GM21723 (cell line): ENCODE data around the gene CILP2.
A peak's percentile ranks its signal among the peaks of the same experiment; 100 is the strongest.

Source experiments
- ATAC-seq: cut with Tn5 transposase; IDR thresholded peaks from one replicate; pipeline ENCODE4 v1.9.1; 2021; ENCODE audit warnings: mild to moderate bottlenecking, moderate library complexity; ENCODE audit not compliant: unreplicated experiment

Gene CILP2

GRCh38 chr19:19538061-19538784 lies at the start of gene CILP2:
Gene CILP2, plus strand, starts transcription at chr19:19538265. Its CDS starts 85 bp downstream, at chr19:19538350.
- ATAC-seq, result no peak

GRCh38 chr19:19488875-19489690 lies 49.0 kb upstream of the CILP2 start:
- ATAC-seq, result peak; percentile 53

GRCh38 chr19:19489804-19490204 lies 48.3 kb upstream of the CILP2 start:
- no peak for ATAC-seq

- no peak for ATAC-seq
Measured at GRCh38 chr19:19490214-19490968, 47.7 kb upstream of the CILP2 start.

- no peak for ATAC-seq
Measured at GRCh38 chr19:19491321-19492025, 46.6 kb upstream of the CILP2 start.

GRCh38 chr19:19492026-19492610 lies 45.9 kb upstream of the CILP2 start:
- no peak for ATAC-seq

GRCh38 chr19:19493841-19494546 lies 44.1 kb upstream of the CILP2 start:
- ATAC-seq, result no peak

GRCh38 chr19:19495614-19496603 lies 42.2 kb upstream of the CILP2 start:
- no peak for ATAC-seq

- no peak for ATAC-seq
Measured at GRCh38 chr19:19498255-19498991, 39.6 kb upstream of the CILP2 start.

GRCh38 chr19:19499272-19499995 lies 38.6 kb upstream of the CILP2 start:
- ATAC-seq, result no peak

- no peak for ATAC-seq
Measured at GRCh38 chr19:19500975-19501644, 37.0 kb upstream of the CILP2 start.

GRCh38 chr19:19501798-19502197 lies 36.3 kb upstream of the CILP2 start:
- ATAC-seq, result no peak

GRCh38 chr19:19502281-19502680 lies 35.8 kb upstream of the CILP2 start:
- ATAC-seq, result no peak

- no peak for ATAC-seq
Measured at GRCh38 chr19:19502808-19503602, 35.1 kb upstream of the CILP2 start.

GRCh38 chr19:19504754-19505668 lies 33.1 kb upstream of the CILP2 start:
- no peak for ATAC-seq
